ELF-1 (cell line): Measurements from ENCODE around the gene ZNFX1.
"Not testable (repeated sequence)": the region's sequence is repeated elsewhere in the genome, so short reads cannot be mapped to it uniquely, and the experiment has no call there.

Experiments
- DNase-seq: peaks from one replicate; pipeline ENCODE4 v3.0.0-alpha.2; 2016; ENCODE audit warnings: low read depth, low spot score

Gene ZNFX1

GRCh38 chr20:49278036-49278817, at the start of gene ZNFX1:
ZNFX1 (minus strand) TSS chr20:49278057; CDS start chr20:49275839, 2,218 bp downstream.
- peak; percentile 99 for DNase-seq

GRCh38 chr20:49326026-49326425, 48.2 kb upstream of the ZNFX1 start:
- DNase-seq, result no peak

GRCh38 chr20:49324306-49324705, 46.4 kb upstream of the ZNFX1 start:
- no peak for DNase-seq

- DNase-seq, result peak; percentile 50
Observed at GRCh38 chr20:49323622-49324238, 45.9 kb upstream of the ZNFX1 start.

- peak; percentile 79 for DNase-seq
Observed at GRCh38 chr20:49320460-49320859, 42.6 kb upstream of the ZNFX1 start.

GRCh38 chr20:49319208-49319809, 41.5 kb upstream of the ZNFX1 start:
- DNase-seq, result peak; percentile 17

GRCh38 chr20:49318430-49319207, 40.8 kb upstream of the ZNFX1 start:
- DNase-seq, result peak; percentile 19

GRCh38 chr20:49318091-49318429, 40.2 kb upstream of the ZNFX1 start:
- DNase-seq, result peak; percentile 16

- DNase-seq, result no peak
Observed at GRCh38 chr20:49316704-49317103, 38.8 kb upstream of the ZNFX1 start.

- no peak for DNase-seq
Observed at GRCh38 chr20:49315580-49315979, 37.7 kb upstream of the ZNFX1 start.

- DNase-seq, result not testable (repeated sequence)
Observed at GRCh38 chr20:49314052-49314451, 36.2 kb upstream of the ZNFX1 start.

GRCh38 chr20:49313283-49313682, 35.4 kb upstream of the ZNFX1 start:
- no peak for DNase-seq

GRCh38 chr20:49312661-49313060, 34.8 kb upstream of the ZNFX1 start:
- DNase-seq, result no peak

GRCh38 chr20:49310705-49311104, 32.8 kb upstream of the ZNFX1 start:
- no peak for DNase-seq

GRCh38 chr20:49308875-49309274, 31.0 kb upstream of the ZNFX1 start:
- no peak for DNase-seq

GRCh38 chr20:49306903-49307620, 29.2 kb upstream of the ZNFX1 start:
- no peak for DNase-seq

- DNase-seq, result no peak
Observed at GRCh38 chr20:49303065-49303552, 25.3 kb upstream of the ZNFX1 start.

- DNase-seq, result no peak
Observed at GRCh38 chr20:49297605-49298530, 20.0 kb upstream of the ZNFX1 start.

GRCh38 chr20:49294002-49294654, 16.3 kb upstream of the ZNFX1 start:
- not testable (repeated sequence) for DNase-seq

GRCh38 chr20:49293122-49293521, 15.3 kb upstream of the ZNFX1 start:
- no peak for DNase-seq
